Astrocyte (in vitro differentiated cells and primary cell): Measurements from ENCODE around the gene SPATA13.

Experiments used
- CTCF ChIP-seq: IDR thresholded peaks from 2 replicates; pipeline ENCODE4 v1.5.1; 2011; ENCODE audit warnings: low read depth, mild to moderate bottlenecking, inconsistent platforms, low read length, moderate library complexity; ENCODE audit not compliant: insufficient read depth
- EZH2 ChIP-seq: IDR thresholded peaks from 2 replicates; pipeline ENCODE4 v1.6.1; 2012; ENCODE audit warnings: mild to moderate bottlenecking, low read length, inconsistent platforms; ENCODE audit not compliant: insufficient read depth

- TF ChIP-seq CTCF (no peak), EZH2 (no peak)
Measured at GRCh38 chr13:24147570-24147963, 13.0 kb upstream of the SPATA13 start.
